Uterus (tissue), 2 donors: ENCODE data around the gene ANKRD44.

Source experiments
- POLR2A ChIP-seq, 2 donors: fragments of 450-650 bp; IDR thresholded peaks; one replicate each; pipeline ENCODE4 v1.6.1; 2016; ENCODE audit warnings: antibody characterized with exemption in 2 of 2, mild to moderate bottlenecking in 1 of 2, moderate library complexity in 1 of 2
- TF ChIP-seq, protein P1 (sequence below), 4 experiments: fragments of 200-600 bp in 2 of 4; fragments of 450-650 bp in 2 of 4; sonication (generic) in 2 of 4; IDR thresholded peaks; one replicate each; pipeline ENCODE4 v1.5.1; 2016 to 2019; ENCODE audit warnings: antibody characterized with exemption in 4 of 4, mild to moderate bottlenecking in 2 of 4, moderate library complexity in 1 of 4

DNA sequence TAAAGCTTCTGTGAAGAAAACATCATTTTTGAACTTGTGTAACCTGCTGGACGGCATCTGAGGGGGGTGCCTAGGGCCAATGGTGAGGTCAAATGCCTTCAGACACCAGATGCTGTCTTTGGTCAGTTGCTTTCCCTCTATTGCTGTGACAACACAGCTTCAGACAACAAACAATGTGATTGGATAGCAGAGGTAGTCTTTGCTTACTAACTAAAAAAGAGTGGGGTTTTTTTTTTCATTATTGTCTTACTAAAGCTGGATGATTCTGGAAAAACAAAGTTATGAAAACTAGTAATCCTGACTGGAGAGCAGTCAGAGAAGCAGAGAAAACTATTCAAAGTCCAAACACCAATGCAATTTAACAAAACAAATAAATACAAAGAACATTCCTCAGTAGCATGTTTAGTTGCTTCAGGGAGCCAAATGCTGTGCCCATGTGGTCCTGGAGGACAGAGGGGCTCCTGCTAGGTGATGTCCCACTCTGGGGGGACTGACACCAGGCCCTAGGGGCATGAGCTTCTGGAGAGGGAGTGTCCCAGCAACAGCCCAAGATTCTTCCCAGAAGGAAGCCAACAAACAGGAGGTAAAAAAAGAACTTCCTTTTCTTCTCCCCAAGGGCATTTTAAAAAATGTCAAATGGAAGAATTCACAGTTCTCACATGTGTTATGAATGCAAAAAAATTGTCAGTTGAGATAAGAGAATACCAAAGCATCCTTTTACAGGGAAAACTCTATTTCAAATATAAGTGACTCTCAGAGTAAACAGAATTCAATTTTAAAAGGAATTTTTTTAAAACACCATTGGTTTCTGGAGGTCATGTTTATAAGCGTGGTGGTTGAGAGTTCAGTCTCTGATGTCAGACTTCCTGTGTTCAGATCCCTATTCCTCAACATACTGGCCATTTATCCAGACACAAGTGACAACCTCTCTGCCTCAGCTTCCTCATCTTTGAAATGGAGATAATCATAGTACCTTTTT is 203.0 kb downstream of the ANKRD44 start:
- TF ChIP-seq, protein P1, sequence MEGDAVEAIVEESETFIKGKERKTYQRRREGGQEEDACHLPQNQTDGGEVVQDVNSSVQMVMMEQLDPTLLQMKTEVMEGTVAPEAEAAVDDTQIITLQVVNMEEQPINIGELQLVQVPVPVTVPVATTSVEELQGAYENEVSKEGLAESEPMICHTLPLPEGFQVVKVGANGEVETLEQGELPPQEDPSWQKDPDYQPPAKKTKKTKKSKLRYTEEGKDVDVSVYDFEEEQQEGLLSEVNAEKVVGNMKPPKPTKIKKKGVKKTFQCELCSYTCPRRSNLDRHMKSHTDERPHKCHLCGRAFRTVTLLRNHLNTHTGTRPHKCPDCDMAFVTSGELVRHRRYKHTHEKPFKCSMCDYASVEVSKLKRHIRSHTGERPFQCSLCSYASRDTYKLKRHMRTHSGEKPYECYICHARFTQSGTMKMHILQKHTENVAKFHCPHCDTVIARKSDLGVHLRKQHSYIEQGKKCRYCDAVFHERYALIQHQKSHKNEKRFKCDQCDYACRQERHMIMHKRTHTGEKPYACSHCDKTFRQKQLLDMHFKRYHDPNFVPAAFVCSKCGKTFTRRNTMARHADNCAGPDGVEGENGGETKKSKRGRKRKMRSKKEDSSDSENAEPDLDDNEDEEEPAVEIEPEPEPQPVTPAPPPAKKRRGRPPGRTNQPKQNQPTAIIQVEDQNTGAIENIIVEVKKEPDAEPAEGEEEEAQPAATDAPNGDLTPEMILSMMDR (IDR thresholded peaks at IDR 0.05), result no peak
- no peak for TF ChIP-seq POLR2A (IDR thresholded peaks at IDR 0.05)
